Measurements from ENCODE around the gene MAT1A.

DNA sequence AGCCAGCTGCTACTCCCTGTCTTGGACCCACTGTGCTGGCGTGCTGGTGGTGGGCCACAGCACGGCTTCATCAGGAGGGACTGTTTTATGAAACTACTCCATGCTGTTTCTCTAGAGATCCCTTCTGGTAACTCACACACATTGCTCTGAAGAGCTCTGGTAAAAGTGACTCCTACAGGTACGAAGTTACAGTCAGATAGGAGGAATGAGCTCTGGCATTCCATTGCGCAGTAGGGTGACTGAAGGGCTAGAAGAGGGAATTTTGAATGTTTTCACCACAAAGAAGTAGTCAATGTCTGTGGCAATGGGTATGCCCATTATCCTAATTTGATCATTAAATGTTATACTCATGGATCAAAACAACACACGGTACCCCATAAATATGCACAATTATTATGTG lies 609 bp downstream of the MAT1A start:
- TF ChIP-seq, protein P1, sequence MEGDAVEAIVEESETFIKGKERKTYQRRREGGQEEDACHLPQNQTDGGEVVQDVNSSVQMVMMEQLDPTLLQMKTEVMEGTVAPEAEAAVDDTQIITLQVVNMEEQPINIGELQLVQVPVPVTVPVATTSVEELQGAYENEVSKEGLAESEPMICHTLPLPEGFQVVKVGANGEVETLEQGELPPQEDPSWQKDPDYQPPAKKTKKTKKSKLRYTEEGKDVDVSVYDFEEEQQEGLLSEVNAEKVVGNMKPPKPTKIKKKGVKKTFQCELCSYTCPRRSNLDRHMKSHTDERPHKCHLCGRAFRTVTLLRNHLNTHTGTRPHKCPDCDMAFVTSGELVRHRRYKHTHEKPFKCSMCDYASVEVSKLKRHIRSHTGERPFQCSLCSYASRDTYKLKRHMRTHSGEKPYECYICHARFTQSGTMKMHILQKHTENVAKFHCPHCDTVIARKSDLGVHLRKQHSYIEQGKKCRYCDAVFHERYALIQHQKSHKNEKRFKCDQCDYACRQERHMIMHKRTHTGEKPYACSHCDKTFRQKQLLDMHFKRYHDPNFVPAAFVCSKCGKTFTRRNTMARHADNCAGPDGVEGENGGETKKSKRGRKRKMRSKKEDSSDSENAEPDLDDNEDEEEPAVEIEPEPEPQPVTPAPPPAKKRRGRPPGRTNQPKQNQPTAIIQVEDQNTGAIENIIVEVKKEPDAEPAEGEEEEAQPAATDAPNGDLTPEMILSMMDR (IDR thresholded peaks at IDR 0.05): no peak
- TF ChIP-seq POLR2A (IDR thresholded peaks at IDR 0.05): no peak
